Esophagus squamous epithelium (tissue), 4 donors: ENCODE measurements around the gene PPFIA4.

ENCODE experiments used
- CTCF ChIP-seq, 6 experiments: fragments of 450-650 bp in 4 of 6; fragments of 200-600 bp in 2 of 6; sonication (generic) in 2 of 6; IDR thresholded peaks; one replicate each; pipeline ENCODE4 v1.5.1; 2016 to 2019; ENCODE audit warnings: antibody characterized with exemption in 6 of 6, mild to moderate bottlenecking in 4 of 6, moderate library complexity in 4 of 6
- POLR2A ChIP-seq, 4 donors: fragments of 450-650 bp; IDR thresholded peaks; one replicate each; pipeline ENCODE4 v1.6.1; 2017; ENCODE audit warnings: antibody characterized with exemption in 4 of 4, mild to moderate bottlenecking in 4 of 4, moderate library complexity in 3 of 4

- TF ChIP-seq CTCF (IDR thresholded peaks at IDR 0.05), result no peak
- TF ChIP-seq POLR2A (IDR thresholded peaks at IDR 0.05), result no peak
Observed at GRCh38 chr1:203072002-203072602, 45.8 kb downstream of the PPFIA4 start.
